SU-DHL-6 (cell line): ENCODE results near the gene SLC2A1.

Source experiments
- H2AFZ ChIP-seq: fragments of 200-600 bp; sonication (generic); 2 replicates; pipeline ENCODE4 v1.6.1; 2014; ENCODE audit warnings: low read depth, mild to moderate bottlenecking, moderate library complexity, mixed read lengths, antibody characterized with exemption, low read length; ENCODE audit not compliant: severe bottlenecking
- H3F3A ChIP-seq: fragments of 200-600 bp; shearing (Covaris generic); 2 replicates; pipeline ENCODE4 v1.6.0; 2016; ENCODE audit warnings: antibody characterized with exemption, mild to moderate bottlenecking; ENCODE audit not compliant: insufficient read depth
- H3K27ac ChIP-seq: fragments of 200-600 bp; sonication (generic); 2 replicates; pipeline ENCODE4 v1.5.1; 2016; ENCODE audit warnings: low read depth, mild to moderate bottlenecking, low read length, moderate library complexity, mixed read lengths
- H3K27me3 ChIP-seq: fragments of 200-600 bp; sonication (generic), shearing (Covaris generic); 2 replicates; pipeline ENCODE4 v1.6.0; 2014; ENCODE audit warnings: mild to moderate bottlenecking, low read length
- H3K36me3 ChIP-seq: fragments of 200-600 bp; sonication (generic); 2 replicates; pipeline ENCODE4 v1.6.1; 2014; ENCODE audit warnings: mild to moderate bottlenecking, low read length, mixed read lengths
- H3K4me2 ChIP-seq: fragments of 300-600, 200-600 bp; shearing (Covaris generic), sonication (generic); 2 replicates; pipeline ENCODE4 v1.6.0; 2014; ENCODE audit warnings: low read length, low read depth, mild to moderate bottlenecking; ENCODE audit not compliant: poor library complexity, severe bottlenecking
- H3K4me3 ChIP-seq: fragments of 200-600 bp; sonication (generic); 2 replicates; pipeline ENCODE4 v1.5.1; 2014; ENCODE audit warnings: antibody characterized with exemption, low read length, mild to moderate bottlenecking, mixed read lengths; ENCODE audit not compliant: insufficient read depth, poor library complexity, severe bottlenecking
- H3K79me2 ChIP-seq: fragments of 200-600 bp; sonication (generic); 2 replicates; pipeline ENCODE4 v1.6.1; 2014; ENCODE audit warnings: mild to moderate bottlenecking, low read length, moderate library complexity; ENCODE audit not compliant: insufficient read depth
- H3K9ac ChIP-seq: fragments of 200-600 bp; sonication (generic); 2 replicates; pipeline ENCODE4 v1.7.0; 2014; ENCODE audit warnings: mild to moderate bottlenecking, low read length
- H3K9me2 ChIP-seq: fragments of 200-600 bp; sonication (generic); replicated peaks from 2 replicates; pipeline ENCODE4 v1.6.1; 2014; ENCODE audit warnings: low read length; ENCODE audit not compliant: insufficient read depth
- H3K9me3 ChIP-seq: fragments of 200-600 bp; sonication (generic); 2 replicates; pipeline ENCODE4 v1.6.1; 2014; ENCODE audit warnings: low read length, mixed read lengths; ENCODE audit not compliant: insufficient read depth
- H4K20me1 ChIP-seq: fragments of 200-600 bp; sonication (generic); 2 replicates; pipeline ENCODE4 v1.6.1; 2014; ENCODE audit warnings: low read depth, mild to moderate bottlenecking, antibody characterized with exemption, low read length, moderate library complexity, mixed read lengths
- CTCF ChIP-seq: fragments of 200-600 bp; sonication (generic); IDR thresholded peaks from one replicate; pipeline ENCODE4 v1.5.1; 2017; ENCODE audit warnings: antibody characterized with exemption, mild to moderate bottlenecking, low read length, moderate library complexity; ENCODE audit not compliant: insufficient read depth, poor library complexity, severe bottlenecking
- EZH2phosphoT487 ChIP-seq: fragments of 200-600 bp; sonication (generic), shearing (Covaris generic); conservative IDR thresholded peaks from 2 replicates; pipeline ENCODE4 v1.6.1; 2018; ENCODE audit warnings: mild to moderate bottlenecking, antibody characterized with exemption, low read length, moderate library complexity, mixed read lengths

The SLC2A1 gene

GRCh38 chr1:42926235-42926878, 32.3 kb downstream of the SLC2A1 start:
- Histone ChIP-seq H3K36me3 (no peaks in the 10 kb centered on the region), H3K9ac (no peak overlapping the region)

GRCh38 chr1:42924851-42925760, 33.6 kb downstream of the SLC2A1 start:
- Histone ChIP-seq H3K79me2 (no peaks in the 10 kb centered on the region), H4K20me1 (no peaks in the 10 kb centered on the region), H3F3A (peaks cover 27% of the 10 kb centered on the region), H3K27ac (peak overlapping the region; percentile 85), H3K9me3 (no peaks in the 10 kb centered on the region), H3K9me2 (no peaks in the 10 kb centered on the region), H3K9ac (peak overlapping the region; percentile 68), H3K4me2 (peak overlapping the region; percentile 83), H2AFZ (no peak overlapping the region), H3K27me3 (no peaks in the 10 kb centered on the region), H3K36me3 (no peaks in the 10 kb centered on the region), H3K4me3 (peak overlapping the region; percentile 71)
- TF ChIP-seq CTCF (no peak), EZH2phosphoT487 (no peak)

More at GRCh38 chr1:42926235-42926878, 32.3 kb downstream of the SLC2A1 start:
- Histone ChIP-seq H3K9me3 (no peaks in the 10 kb centered on the region), H4K20me1 (no peaks in the 10 kb centered on the region), H3K27ac (peak overlapping the region; percentile 85), H3K4me2 (no peak overlapping the region), H3K9me2 (no peaks in the 10 kb centered on the region), H3K27me3 (no peaks in the 10 kb centered on the region), H2AFZ (no peak overlapping the region), H3K4me3 (no peak overlapping the region), H3K79me2 (0 out of 2 replicates have a peak, but pooled peaks cover 3% of the 10 kb centered on the region), H3F3A (peaks cover 29% of the 10 kb centered on the region)
- TF ChIP-seq EZH2phosphoT487 (no peak), CTCF (no peak)

GRCh38 chr1:42924082-42924850, 34.4 kb downstream of the SLC2A1 start:
- TF ChIP-seq EZH2phosphoT487 (no peak), CTCF (no peak)
- no peaks in the 10 kb centered on the region for H4K20me1 ChIP-seq
- H3K36me3 ChIP-seq, result no peaks in the 10 kb centered on the region
- H3K4me3 ChIP-seq, result peak overlapping the region; percentile 71
- no peaks in the 10 kb centered on the region for H3K9me2 ChIP-seq
- H3F3A ChIP-seq, result peaks cover 27% of the 10 kb centered on the region
- H3K27me3 ChIP-seq, result no peaks in the 10 kb centered on the region
- H3K79me2 ChIP-seq, result no peaks in the 10 kb centered on the region
- H3K9me3 ChIP-seq, result no peaks in the 10 kb centered on the region
- peak overlapping the region; percentile 83 for H3K4me2 ChIP-seq
- H3K27ac ChIP-seq, result peak overlapping the region; percentile 85
- H2AFZ ChIP-seq, result peak overlapping the region; percentile 83
- peak overlapping the region; percentile 68 for H3K9ac ChIP-seq
